Liver (tissue), 9 donors: ENCODE measurements around the gene RAP1GAP2. TPM values are rescaled to one million over a fixed set of nuclear protein-coding genes. Genes with fewer than 3 reads are reported as not detected.

Experiments
- DNase-seq: peaks from one replicate; pipeline ENCODE4 v3.0.0-alpha.2; 2017; ENCODE audit warnings: low spot score
- H3K27ac ChIP-seq, 2 donors: one replicate each; pipeline ENCODE4 v1.7.0; 2013; ENCODE audit warnings: inconsistent platforms in 2 of 2, low read length in 2 of 2, control low read depth in 1 of 2, low read depth in 1 of 2, mild to moderate bottlenecking in 1 of 2
- H3K27me3 ChIP-seq, 4 donors: one replicate each; pipeline versions ENCODE4 v1.6.1 to v1.7.0; 2013; ENCODE audit warnings: low read length in 3 of 4, inconsistent platforms in 1 of 4, mild to moderate bottlenecking in 1 of 4, moderate library complexity in 1 of 4; ENCODE audit not compliant: control insufficient read depth in 4 of 4, insufficient read depth in 4 of 4
- H3K36me3 ChIP-seq, 4 donors: one replicate each; pipeline versions ENCODE4 v1.6.1 to v1.7.0; 2013; ENCODE audit warnings: low read length in 3 of 4, mild to moderate bottlenecking in 3 of 4, low read depth in 1 of 4, moderate library complexity in 1 of 4; ENCODE audit not compliant: control insufficient read depth in 4 of 4, insufficient read depth in 3 of 4
- H3K4me1 ChIP-seq, 4 donors: one replicate each; pipeline versions ENCODE4 v1.6.1 to v1.7.0; 2013; ENCODE audit warnings: low read length in 3 of 4, mild to moderate bottlenecking in 3 of 4, moderate library complexity in 1 of 4; ENCODE audit not compliant: control insufficient read depth in 4 of 4, insufficient read depth in 4 of 4
- H3K4me3 ChIP-seq, 3 donors: one replicate each; pipeline versions ENCODE4 v1.6.1 to v1.7.0; 2013; ENCODE audit warnings: low read length in 3 of 3, control low read depth in 1 of 3, low read depth in 1 of 3, mild to moderate bottlenecking in 1 of 3
- H3K9ac ChIP-seq, 2 donors: one replicate each; pipeline ENCODE4 v1.7.0; 2013; ENCODE audit warnings: low read length in 2 of 2, mild to moderate bottlenecking in 2 of 2, moderate library complexity in 2 of 2, control low read depth in 1 of 2, low read depth in 1 of 2
- H3K9me3 ChIP-seq, 4 donors: one replicate each; pipeline versions ENCODE4 v1.6.1 to v1.7.0; 2013; ENCODE audit warnings: low read length in 3 of 4; ENCODE audit not compliant: control insufficient read depth in 4 of 4
- ATF3 ChIP-seq: IDR thresholded peaks from 2 replicates; pipeline ENCODE4 v1.6.1; 2016; ENCODE audit warnings: antibody characterized with exemption
- EGR1 ChIP-seq, 2 donors: IDR thresholded peaks; 2 replicates each; pipeline ENCODE4 v1.6.1; 2016 to 2018; ENCODE audit warnings: antibody characterized with exemption in 2 of 2, low read depth in 2 of 2
- FOXA1 ChIP-seq: IDR thresholded peaks from 2 replicates; pipeline ENCODE4 v1.6.1; 2016; ENCODE audit warnings: antibody characterized with exemption
- FOXA2 ChIP-seq: IDR thresholded peaks from 2 replicates; pipeline ENCODE4 v1.6.1; 2016; ENCODE audit warnings: antibody characterized with exemption
- GABPA ChIP-seq, 2 donors: IDR thresholded peaks in 1 of 2; conservative IDR thresholded peaks in 1 of 2; 2 replicates each; pipeline ENCODE4 v1.6.1; 2016; ENCODE audit warnings: antibody characterized with exemption in 2 of 2, mild to moderate bottlenecking in 1 of 2, moderate library complexity in 1 of 2
- HNF4A ChIP-seq, 2 donors: conservative IDR thresholded peaks; 2 replicates each; pipeline ENCODE4 v1.6.1; 2016; ENCODE audit warnings: antibody characterized with exemption in 2 of 2, mild to moderate bottlenecking in 2 of 2
- HNF4G ChIP-seq: IDR thresholded peaks from 2 replicates; pipeline ENCODE4 v1.6.1; 2016; ENCODE audit warnings: antibody characterized with exemption
- JUND ChIP-seq, 2 donors: IDR thresholded peaks; 2 replicates each; pipeline ENCODE4 v1.6.1; 2016; ENCODE audit warnings: antibody characterized with exemption in 2 of 2
- MAX ChIP-seq: IDR thresholded peaks from 2 replicates; pipeline ENCODE4 v1.6.1; 2016; ENCODE audit warnings: antibody characterized with exemption
- RAD21 ChIP-seq, 2 donors: IDR thresholded peaks; 2 replicates each; pipeline ENCODE4 v1.6.1; 2016; ENCODE audit warnings: antibody characterized with exemption in 2 of 2, mild to moderate bottlenecking in 2 of 2
- RXRA ChIP-seq, 2 donors: IDR thresholded peaks; 2 replicates each; pipeline ENCODE4 v1.6.1; 2017 to 2018; ENCODE audit warnings: antibody characterized with exemption in 2 of 2, mild to moderate bottlenecking in 1 of 2
- SP1 ChIP-seq: IDR thresholded peaks from 2 replicates; pipeline ENCODE4 v1.6.1; 2018; ENCODE audit warnings: antibody characterized with exemption, mild to moderate bottlenecking
- TAF1 ChIP-seq: conservative IDR thresholded peaks from 2 replicates; pipeline ENCODE4 v1.6.1; 2016; ENCODE audit warnings: antibody characterized with exemption, mild to moderate bottlenecking
- YY1 ChIP-seq: IDR thresholded peaks from 2 replicates; pipeline ENCODE4 v1.6.1; 2016; ENCODE audit warnings: antibody characterized with exemption, mild to moderate bottlenecking
- WGBS: extraction: QIAGEN DNeasy Blood & Tissue Kit; methylation state at CpG from one replicate; pipeline ENCODE4 v1.1.7; 2013; 5-methylcytosine and 5-hydroxymethylcytosine counted together
- polyA plus RNA-seq, 2 donors: library from polyadenylated mRNA; stranded (reverse) in 1 of 2; unstranded in 1 of 2; fragments of 200-250 nt in 1 of 2; fragments of >200 nt in 1 of 2; fragmentation: Nextera tagmentation in 1 of 2; extraction: Ambion mirVana in 1 of 2; gene quantifications; one replicate each; pipeline versions ENCODE4 v1.2.1 to v1.2.3, GENCODE V29; 2013 to 2015
- total RNA-seq, 2 donors: library from RNA; depleted of rRNA; stranded (reverse); fragments of >200 nt; gene quantifications; one replicate each; pipeline ENCODE4 v1.2.3, GENCODE V29; 2014
- TF ChIP-seq, protein P1 (sequence below): fragments of 150-350 bp; IDR thresholded peaks from 2 replicates; pipeline ENCODE4 v1.5.1; 2017; ENCODE audit warnings: improper control_type of control experiment, low read depth, low read length; ENCODE audit not compliant: missing input control
- TF ChIP-seq, protein P2 (sequence below): IDR thresholded peaks from 2 replicates; pipeline ENCODE4 v1.6.1; 2016; ENCODE audit warnings: antibody characterized with exemption, mild to moderate bottlenecking
- donor health status: healthy.
- donor health status: healthy.
- donor health status: healthy.
- donor health status: healthy.
- donor health status: healthy.

RAP1GAP2 gene
- total and polyA plus RNA-seq, 4 donors, result 0.56 to 1.7 (median 1.1) TPM

DNA sequence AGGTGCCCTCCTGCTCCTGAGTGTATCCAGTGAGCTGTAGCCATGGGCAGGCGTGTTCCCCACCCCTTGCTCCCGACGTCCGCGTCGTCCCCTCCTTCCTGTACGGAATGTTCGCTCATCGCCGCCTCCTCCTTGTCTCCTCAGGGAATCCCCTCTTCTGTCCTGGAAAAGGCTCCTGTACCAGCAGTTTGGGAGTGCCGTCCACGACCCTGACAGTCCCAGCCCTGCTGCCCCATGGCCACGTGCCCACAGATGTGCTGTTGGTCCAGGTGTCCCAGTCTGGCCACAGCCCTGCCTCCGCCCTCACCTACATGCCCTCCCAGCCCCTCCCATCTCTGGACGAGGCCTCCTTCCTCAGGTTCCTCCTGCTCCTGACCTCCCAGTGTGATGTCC is 237.0 kb downstream of the RAP1GAP2 start:
- H3K27me3 ChIP-seq, result peaks cover 0 to 4% (median 0%) of the 10 kb centered on the region in 4 donors
- no peaks in the 10 kb centered on the region for H3K4me1 ChIP-seq
- no peak for TF ChIP-seq FOXA1
- TF ChIP-seq HNF4G, result no peak
- TF ChIP-seq, protein P1, sequence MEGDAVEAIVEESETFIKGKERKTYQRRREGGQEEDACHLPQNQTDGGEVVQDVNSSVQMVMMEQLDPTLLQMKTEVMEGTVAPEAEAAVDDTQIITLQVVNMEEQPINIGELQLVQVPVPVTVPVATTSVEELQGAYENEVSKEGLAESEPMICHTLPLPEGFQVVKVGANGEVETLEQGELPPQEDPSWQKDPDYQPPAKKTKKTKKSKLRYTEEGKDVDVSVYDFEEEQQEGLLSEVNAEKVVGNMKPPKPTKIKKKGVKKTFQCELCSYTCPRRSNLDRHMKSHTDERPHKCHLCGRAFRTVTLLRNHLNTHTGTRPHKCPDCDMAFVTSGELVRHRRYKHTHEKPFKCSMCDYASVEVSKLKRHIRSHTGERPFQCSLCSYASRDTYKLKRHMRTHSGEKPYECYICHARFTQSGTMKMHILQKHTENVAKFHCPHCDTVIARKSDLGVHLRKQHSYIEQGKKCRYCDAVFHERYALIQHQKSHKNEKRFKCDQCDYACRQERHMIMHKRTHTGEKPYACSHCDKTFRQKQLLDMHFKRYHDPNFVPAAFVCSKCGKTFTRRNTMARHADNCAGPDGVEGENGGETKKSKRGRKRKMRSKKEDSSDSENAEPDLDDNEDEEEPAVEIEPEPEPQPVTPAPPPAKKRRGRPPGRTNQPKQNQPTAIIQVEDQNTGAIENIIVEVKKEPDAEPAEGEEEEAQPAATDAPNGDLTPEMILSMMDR, result no peak
- no peak for TF ChIP-seq RAD21 (IDR thresholded peaks at IDR 0.05)
- TF ChIP-seq ATF3, result no peak
- no peak for TF ChIP-seq RXRA (IDR thresholded peaks at IDR 0.05)
- TF ChIP-seq JUND (IDR thresholded peaks at IDR 0.05), result no peak
- no peak for TF ChIP-seq YY1
- TF ChIP-seq EGR1 (IDR thresholded peaks at IDR 0.05; ENCODE audit: low read depth in 2 of 2), result no peak
- no peak for TF ChIP-seq GABPA (IDR thresholded peaks at IDR 0.05 in 1 of 2, conservative IDR thresholded peaks at IDR 0.05 in 1 of 2)
- no peak for TF ChIP-seq HNF4A (conservative IDR thresholded peaks at IDR 0.05)
- no peaks in the 10 kb centered on the region for H3K9me3 ChIP-seq
- 89% methylated on average over 15 of the region's 15 CpGs for WGBS
- no peak overlapping the region for H3K4me3 ChIP-seq
- no peak overlapping the region for H3K9ac ChIP-seq
- H3K27ac ChIP-seq, result no peak overlapping the region
- no peaks in the 10 kb centered on the region for H3K36me3 ChIP-seq
- DNase-seq, result no peak

DNA sequence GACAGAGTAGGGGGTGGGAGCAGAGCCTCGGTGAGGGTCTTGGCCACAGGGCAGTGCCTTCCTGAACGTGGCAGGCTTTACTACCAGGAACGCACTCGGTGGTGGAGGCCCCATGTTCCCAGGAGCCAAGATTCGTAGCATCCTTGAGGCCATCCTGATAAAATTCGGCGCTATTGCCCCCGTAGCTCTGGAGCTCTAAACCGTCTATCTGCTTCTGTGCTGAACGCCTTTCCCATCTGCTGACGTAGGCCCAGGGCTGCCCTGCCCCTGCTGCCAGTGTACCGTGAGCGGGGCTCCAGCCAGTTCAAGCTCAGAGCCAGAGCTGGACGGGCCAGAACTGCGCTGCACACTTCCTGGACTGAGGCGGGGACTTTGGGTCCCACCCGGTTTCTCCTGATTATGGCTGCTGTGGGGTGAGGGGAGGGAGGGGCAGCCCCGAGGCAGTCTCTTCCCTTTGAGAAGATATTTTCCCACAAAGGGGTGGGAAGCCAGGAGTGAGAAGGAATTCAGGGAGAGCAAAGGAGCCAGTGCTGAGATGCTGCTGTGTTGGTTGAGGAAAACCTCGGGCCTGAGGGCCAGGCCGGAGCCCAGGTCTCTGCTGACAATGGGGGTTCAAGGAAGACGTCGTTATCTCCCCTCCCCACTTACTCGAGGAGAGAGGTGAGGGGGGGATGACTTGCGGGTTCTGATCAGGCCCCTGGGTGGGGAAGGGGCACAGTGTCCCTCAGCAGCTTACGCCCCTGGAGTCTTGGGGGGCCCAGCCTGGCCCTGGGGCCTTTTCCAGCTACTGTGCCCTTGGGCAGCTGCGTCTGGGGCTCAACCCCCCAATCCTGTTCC is 237.7 kb downstream of the RAP1GAP2 start:
- Histone ChIP-seq H3K9me3 (no peaks in the 10 kb centered on the region), H3K27ac (no peak overlapping the region), H3K36me3 (no peaks in the 10 kb centered on the region), H3K9ac (no peak overlapping the region), H3K27me3 (peaks cover 0 to 4% (median 0%) of the 10 kb centered on the region in 4 donors), H3K4me1 (no peaks in the 10 kb centered on the region), H3K4me3 (no peak overlapping the region)
- 84% methylated on average over 26 of the region's 26 CpGs for WGBS
- DNase-seq, result no peak
- TF ChIP-seq EGR1 (IDR thresholded peaks at IDR 0.05; ENCODE audit: low read depth in 2 of 2), result no peak
- TF ChIP-seq HNF4G, result no peak
- TF ChIP-seq, protein P2, sequence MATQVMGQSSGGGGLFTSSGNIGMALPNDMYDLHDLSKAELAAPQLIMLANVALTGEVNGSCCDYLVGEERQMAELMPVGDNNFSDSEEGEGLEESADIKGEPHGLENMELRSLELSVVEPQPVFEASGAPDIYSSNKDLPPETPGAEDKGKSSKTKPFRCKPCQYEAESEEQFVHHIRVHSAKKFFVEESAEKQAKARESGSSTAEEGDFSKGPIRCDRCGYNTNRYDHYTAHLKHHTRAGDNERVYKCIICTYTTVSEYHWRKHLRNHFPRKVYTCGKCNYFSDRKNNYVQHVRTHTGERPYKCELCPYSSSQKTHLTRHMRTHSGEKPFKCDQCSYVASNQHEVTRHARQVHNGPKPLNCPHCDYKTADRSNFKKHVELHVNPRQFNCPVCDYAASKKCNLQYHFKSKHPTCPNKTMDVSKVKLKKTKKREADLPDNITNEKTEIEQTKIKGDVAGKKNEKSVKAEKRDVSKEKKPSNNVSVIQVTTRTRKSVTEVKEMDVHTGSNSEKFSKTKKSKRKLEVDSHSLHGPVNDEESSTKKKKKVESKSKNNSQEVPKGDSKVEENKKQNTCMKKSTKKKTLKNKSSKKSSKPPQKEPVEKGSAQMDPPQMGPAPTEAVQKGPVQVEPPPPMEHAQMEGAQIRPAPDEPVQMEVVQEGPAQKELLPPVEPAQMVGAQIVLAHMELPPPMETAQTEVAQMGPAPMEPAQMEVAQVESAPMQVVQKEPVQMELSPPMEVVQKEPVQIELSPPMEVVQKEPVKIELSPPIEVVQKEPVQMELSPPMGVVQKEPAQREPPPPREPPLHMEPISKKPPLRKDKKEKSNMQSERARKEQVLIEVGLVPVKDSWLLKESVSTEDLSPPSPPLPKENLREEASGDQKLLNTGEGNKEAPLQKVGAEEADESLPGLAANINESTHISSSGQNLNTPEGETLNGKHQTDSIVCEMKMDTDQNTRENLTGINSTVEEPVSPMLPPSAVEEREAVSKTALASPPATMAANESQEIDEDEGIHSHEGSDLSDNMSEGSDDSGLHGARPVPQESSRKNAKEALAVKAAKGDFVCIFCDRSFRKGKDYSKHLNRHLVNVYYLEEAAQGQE, result no peak
- TF ChIP-seq MAX, result no peak
- no peak for TF ChIP-seq FOXA2
- no peak for TF ChIP-seq YY1
- no peak for TF ChIP-seq GABPA (IDR thresholded peaks at IDR 0.05 in 1 of 2, conservative IDR thresholded peaks at IDR 0.05 in 1 of 2)
- TF ChIP-seq JUND (IDR thresholded peaks at IDR 0.05), result no peak
- TF ChIP-seq SP1, result no peak
- TF ChIP-seq TAF1, result no peak
